Neural progenitor cell (in vitro differentiated cells): ENCODE data around the gene TCF7. TPM values are rescaled to one million over a fixed set of nuclear protein-coding genes. Genes with fewer than 3 reads are reported as not detected.

Source experiments
- DNase-seq: peaks from one replicate; pipeline ENCODE4 v3.0.0-alpha.2; 2016; ENCODE audit warnings: low spot score
- H2AFZ ChIP-seq: fragments of 200-600 bp; sonication (generic); replicated peaks from 2 replicates; pipeline ENCODE4 v1.6.1; 2016; ENCODE audit warnings: antibody characterized with exemption
- H3F3A ChIP-seq: fragments of 200-600 bp; sonication (generic); 2 replicates; pipeline ENCODE4 v1.6.1; 2016; ENCODE audit warnings: antibody characterized with exemption, low read depth
- H3K27ac ChIP-seq: fragments of 200-600 bp; sonication (generic); 2 replicates; pipeline ENCODE4 v1.5.1; 2016; ENCODE audit warnings: mild to moderate bottlenecking
- H3K27me3 ChIP-seq: fragments of 200-600 bp; sonication (generic); 2 replicates; pipeline ENCODE4 v1.6.1; 2016; ENCODE audit warnings: mild to moderate bottlenecking, moderate library complexity
- H3K36me3 ChIP-seq: fragments of 200-600 bp; sonication (generic); 2 replicates; pipeline ENCODE4 v1.5.1; 2016
- H3K4me1 ChIP-seq: fragments of 200-600 bp; sonication (generic); 2 replicates; pipeline ENCODE4 v1.6.1; 2016; ENCODE audit warnings: mixed run types
- H3K4me2 ChIP-seq: fragments of 200-600 bp; sonication (generic); 2 replicates; pipeline ENCODE4 v1.6.1; 2016
- H3K4me3 ChIP-seq: fragments of 200-600 bp; sonication (generic); 2 replicates; pipeline ENCODE4 v1.5.1; 2016
- H3K79me2 ChIP-seq: fragments of 200-600 bp; sonication (generic); 2 replicates; pipeline ENCODE4 v1.6.1; 2016; ENCODE audit warnings: low read depth
- H3K9ac ChIP-seq: fragments of 200-600 bp; sonication (generic); 2 replicates; pipeline ENCODE4 v1.6.1; 2016
- H3K9me3 ChIP-seq: fragments of 200-600 bp; sonication (generic); 2 replicates; pipeline ENCODE4 v1.5.1; 2016; ENCODE audit warnings: low read depth
- H4K20me1 ChIP-seq: fragments of 200-600 bp; sonication (generic); 2 replicates; pipeline ENCODE4 v1.6.1; 2016; ENCODE audit warnings: low read depth
- H3K27ac Mint-ChIP-seq: 3 replicates; pipeline ENCODE4 v1.8.0; 2021; ENCODE audit warnings: mixed read lengths
- H3K27me3 Mint-ChIP-seq: 2 replicates; pipeline ENCODE4 v1.8.0; 2022; ENCODE audit warnings: low read depth, mild to moderate bottlenecking, inconsistent platforms, moderate library complexity, mixed read lengths; ENCODE audit not compliant: insufficient read depth
- H3K36me3 Mint-ChIP-seq: 3 replicates; pipeline ENCODE4 v1.8.0; 2021; ENCODE audit warnings: mixed read lengths
- H3K4me1 Mint-ChIP-seq: 3 replicates; pipeline ENCODE4 v1.8.0; 2021; ENCODE audit warnings: mixed read lengths
- H3K4me3 Mint-ChIP-seq: 3 replicates; pipeline ENCODE4 v1.8.0; 2021; ENCODE audit warnings: mild to moderate bottlenecking, moderate library complexity, mixed read lengths
- H3K9me3 Mint-ChIP-seq: 3 replicates; pipeline ENCODE4 v1.8.0; 2020; ENCODE audit warnings: mixed read lengths
- CTCF ChIP-seq: fragments of 200-600 bp; sonication (generic); IDR thresholded peaks from 2 replicates; pipeline ENCODE4 v1.5.1; 2017; ENCODE audit warnings: antibody characterized with exemption, mild to moderate bottlenecking
- EZH2 ChIP-seq: fragments of 200-600 bp; sonication (generic); IDR thresholded peaks from 2 replicates; pipeline ENCODE4 v1.6.1; 2017; ENCODE audit warnings: antibody characterized with exemption, mild to moderate bottlenecking, moderate library complexity
- EZH2phosphoT487 ChIP-seq: fragments of 200-600 bp; sonication (generic); IDR thresholded peaks from 2 replicates; pipeline ENCODE4 v1.6.1; 2017; ENCODE audit warnings: antibody characterized with exemption
- total RNA-seq: library from RNA; depleted of rRNA; stranded (reverse); fragments of >200 nt; gene quantifications from 2 replicates; pipeline ENCODE4 v1.2.3, GENCODE V29; 2015; ENCODE audit warnings: low replicate concordance

The TCF7 gene
- total RNA-seq, 1 donor from 2014 or later = 0.73 TPM

GRCh38 chr5:134071614-134072207 is 42.8 kb upstream of the TCF7 start:
- H3K9me3 ChIP-seq = no peaks in the 10 kb centered on the region
- no peaks in the 10 kb centered on the region for H4K20me1 ChIP-seq
- peak overlapping the region; percentile 46 for H3K4me3 ChIP-seq
- peaks cover 7% of the 10 kb centered on the region for H3K27me3 Mint-ChIP-seq
- H2AFZ ChIP-seq = no peak overlapping the region
- no peaks in the 10 kb centered on the region for H3K36me3 ChIP-seq
- no peak overlapping the region for H3K4me3 Mint-ChIP-seq
- no peak overlapping the region for H3K9ac ChIP-seq
- peaks cover 4% of the 10 kb centered on the region for H3K4me1 ChIP-seq
- H3K27me3 ChIP-seq = peaks cover 31% of the 10 kb centered on the region
- peak overlapping the region; percentile 12 for H3K27ac Mint-ChIP-seq
- no peak overlapping the region for H3K27ac ChIP-seq
- no peaks in the 10 kb centered on the region for H3K79me2 ChIP-seq
- no peaks in the 10 kb centered on the region for H3F3A ChIP-seq
- peaks cover 16% of the 10 kb centered on the region for H3K4me1 Mint-ChIP-seq
- H3K9me3 Mint-ChIP-seq = peaks cover 4% of the 10 kb centered on the region
- DNase-seq = no peak
- no peaks in the 10 kb centered on the region for H3K36me3 Mint-ChIP-seq
- peak overlapping the region; percentile 78 for H3K4me2 ChIP-seq
- no peak for TF ChIP-seq CTCF
- TF ChIP-seq EZH2phosphoT487 = no peak
- TF ChIP-seq EZH2 = no peak

- Histone ChIP-seq H4K20me1 (no peaks in the 10 kb centered on the region), H3K4me1 (peaks cover 4% of the 10 kb centered on the region), H3F3A (no peaks in the 10 kb centered on the region), H3K9me3 (no peaks in the 10 kb centered on the region), H3K36me3 (no peaks in the 10 kb centered on the region), H3K9ac (no peak overlapping the region), H3K27ac (no peak overlapping the region), H3K79me2 (no peaks in the 10 kb centered on the region), H3K4me3 (no peak overlapping the region), H3K27me3 (peaks cover 31% of the 10 kb centered on the region), H3K4me2 (no peak overlapping the region), H2AFZ (no peak overlapping the region)
- peaks cover 4% of the 10 kb centered on the region for H3K9me3 Mint-ChIP-seq
- peaks cover 7% of the 10 kb centered on the region for H3K27me3 Mint-ChIP-seq
- H3K4me3 Mint-ChIP-seq = no peak overlapping the region
- no peaks in the 10 kb centered on the region for H3K36me3 Mint-ChIP-seq
- DNase-seq = no peak
- H3K27ac Mint-ChIP-seq = no peak overlapping the region
- no peak for TF ChIP-seq EZH2phosphoT487
- TF ChIP-seq EZH2 = no peak
- TF ChIP-seq CTCF = no peak
- H3K4me1 Mint-ChIP-seq = peaks cover 16% of the 10 kb centered on the region
Measured at GRCh38 chr5:134072471-134073210, 41.8 kb upstream of the TCF7 start.

- Histone ChIP-seq H4K20me1 (no peaks in the 10 kb centered on the region), H3K27ac (no peak overlapping the region), H3K79me2 (no peaks in the 10 kb centered on the region), H3K9me3 (no peaks in the 10 kb centered on the region), H2AFZ (no peak overlapping the region), H3K27me3 (peaks cover 31% of the 10 kb centered on the region), H3K4me3 (no peak overlapping the region), H3K4me2 (no peak overlapping the region), H3K9ac (no peak overlapping the region), H3K4me1 (peaks cover 4% of the 10 kb centered on the region), H3K36me3 (no peaks in the 10 kb centered on the region), H3F3A (no peaks in the 10 kb centered on the region)
- Mint-ChIP-seq H3K4me1 (peaks cover 16% of the 10 kb centered on the region), H3K27me3 (peaks cover 9% of the 10 kb centered on the region), H3K4me3 (no peak overlapping the region), H3K27ac (no peak overlapping the region), H3K9me3 (peaks cover 4% of the 10 kb centered on the region), H3K36me3 (no peaks in the 10 kb centered on the region)
- no peak for DNase-seq
- TF ChIP-seq EZH2 (no peak), EZH2phosphoT487 (no peak), CTCF (no peak)
Measured at GRCh38 chr5:134073404-134073803, 41.1 kb upstream of the TCF7 start.
